HG03521 (cell line): ENCODE measurements around the gene SEC24C.
A peak's percentile ranks its signal among the peaks of the same experiment; 100 is the strongest.

ENCODE experiments used
- ATAC-seq: cut with Tn5 transposase; IDR thresholded peaks from one replicate; pipeline ENCODE4 v1.9.1; 2021; ENCODE audit warnings: mild to moderate bottlenecking, moderate library complexity; ENCODE audit not compliant: unreplicated experiment

SEC24C gene

DNA sequence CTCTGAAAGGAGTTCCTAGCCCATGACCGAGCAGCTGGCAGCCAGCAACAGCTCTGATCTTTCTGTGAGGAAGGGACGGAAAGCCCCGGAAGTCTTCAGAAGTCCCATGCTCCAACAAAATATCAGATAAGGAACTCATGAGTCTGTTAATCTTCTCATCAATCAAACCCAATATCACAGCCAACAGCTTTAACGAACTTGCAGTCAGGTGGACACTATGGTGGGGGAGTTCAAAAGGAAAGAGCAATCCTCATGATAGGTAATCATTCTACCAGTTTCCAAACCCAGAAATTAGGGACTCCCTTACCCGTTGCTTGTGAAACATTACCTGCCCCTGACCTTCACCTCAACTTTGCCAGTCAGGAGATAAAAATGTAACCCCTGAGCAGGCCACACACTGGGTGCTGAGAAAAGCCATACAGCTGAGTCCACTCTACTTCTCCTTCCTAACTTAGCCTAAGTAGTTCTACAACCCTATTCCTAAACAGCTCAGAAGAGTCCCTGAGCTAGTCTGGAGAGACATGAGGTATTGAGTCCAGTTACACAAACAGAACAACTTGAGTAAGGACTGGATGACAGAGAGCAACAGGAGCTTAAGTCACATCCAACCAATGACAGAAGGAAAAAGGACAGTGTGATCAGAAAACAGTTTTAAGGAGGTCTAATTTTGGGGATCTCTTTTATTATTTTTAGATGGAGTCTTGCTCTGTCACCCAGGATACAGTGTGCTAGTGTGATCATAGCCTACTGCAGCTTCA lies 65.1 kb downstream of the SEC24C start:
- no peak for ATAC-seq

DNA sequence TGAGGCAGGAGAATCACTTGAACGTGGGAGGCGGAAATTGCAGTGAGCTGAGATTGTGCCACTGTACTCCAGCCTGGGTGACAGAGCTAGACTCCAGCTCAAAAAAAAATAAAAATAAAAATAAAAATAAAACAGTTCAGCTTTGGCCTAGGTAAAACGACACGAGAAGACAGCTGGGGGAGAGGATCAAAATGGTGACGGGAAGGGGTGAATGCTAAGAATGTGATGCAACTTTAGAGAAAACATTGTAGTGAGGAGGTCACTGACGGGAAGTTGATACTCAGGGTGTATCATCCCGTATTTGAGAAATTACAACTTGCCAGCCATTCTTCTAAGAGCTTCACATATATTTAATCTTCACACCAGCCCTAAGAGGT lies 66.2 kb downstream of the SEC24C start:
- ATAC-seq, result no peak

DNA sequence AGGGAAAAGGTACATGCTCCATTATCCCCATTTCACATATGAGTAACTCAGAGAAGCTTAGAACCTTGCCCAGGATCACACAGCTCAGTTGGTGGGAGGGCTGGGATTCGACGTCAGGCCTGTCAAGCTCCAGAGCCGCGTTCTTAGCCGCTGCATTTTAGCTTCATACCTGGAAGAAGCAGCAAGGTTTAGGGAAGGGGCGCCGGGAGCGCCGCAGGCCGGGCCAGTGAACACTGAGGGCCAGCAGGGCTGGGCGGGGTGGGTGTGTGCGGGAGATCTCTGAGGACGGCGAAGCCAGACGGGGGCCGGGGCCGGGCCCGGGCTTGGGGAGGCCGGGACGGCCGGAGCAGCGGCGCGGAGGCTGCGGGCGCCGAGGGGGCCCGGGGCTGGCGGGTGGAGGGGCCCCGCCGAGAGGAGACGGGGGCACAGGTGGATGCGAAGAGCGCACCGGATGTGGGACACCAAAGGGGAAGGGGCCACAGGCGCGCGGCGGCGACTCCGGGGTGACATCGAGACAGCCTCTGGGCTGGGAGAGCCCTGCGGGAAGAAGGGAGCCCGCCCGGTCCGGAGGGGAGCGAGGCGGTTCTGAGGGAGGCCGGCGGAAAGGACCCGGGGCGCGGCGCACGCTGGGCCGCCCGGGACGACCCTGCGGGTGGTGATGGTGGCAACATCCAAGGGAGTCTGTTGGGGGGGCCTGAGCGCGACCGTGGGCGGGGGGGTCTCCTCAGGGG lies 66.7 kb downstream of the SEC24C start:
- ATAC-seq, result peak; percentile 21

DNA sequence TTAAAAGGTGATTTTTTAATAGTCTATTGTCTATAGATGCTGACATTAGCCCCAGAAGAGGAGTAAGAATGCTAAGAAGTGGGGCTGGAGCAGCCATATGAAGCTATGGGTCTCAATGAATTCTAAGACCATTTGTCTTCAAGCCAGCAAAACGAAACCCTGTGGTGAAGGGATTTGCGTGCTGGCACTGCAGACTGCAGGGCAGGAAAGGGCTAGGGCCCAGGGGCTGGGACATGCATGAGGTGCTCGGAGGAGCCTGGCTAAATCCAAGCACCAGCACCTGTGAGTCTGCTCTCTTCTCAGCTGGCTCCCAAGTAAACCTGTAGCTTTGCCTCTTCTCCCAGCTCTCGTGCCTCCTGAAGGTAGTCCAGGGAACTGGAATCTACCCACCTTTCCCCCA lies 68.5 kb downstream of the SEC24C start:
- ATAC-seq, result no peak

DNA sequence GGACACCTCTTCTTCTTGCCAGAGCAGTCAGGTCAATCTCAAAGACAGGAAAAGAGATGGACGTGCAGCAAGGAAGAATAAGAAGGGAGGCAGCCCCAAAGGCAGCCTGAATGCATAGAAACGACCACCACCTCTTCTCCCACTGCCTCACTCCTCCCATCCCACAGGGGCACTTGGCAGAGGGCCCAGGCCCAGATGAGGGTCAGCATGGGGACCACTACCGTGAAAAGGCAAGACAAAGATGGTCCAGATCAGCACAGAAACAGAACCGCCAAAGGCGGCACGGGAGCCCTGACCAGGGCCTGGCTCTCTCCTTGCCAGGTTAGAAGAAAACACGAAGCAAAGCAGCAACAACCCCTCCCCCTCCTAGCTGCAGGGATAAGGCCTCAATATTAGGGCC lies 69.2 kb downstream of the SEC24C start:
- ATAC-seq, result no peak

DNA sequence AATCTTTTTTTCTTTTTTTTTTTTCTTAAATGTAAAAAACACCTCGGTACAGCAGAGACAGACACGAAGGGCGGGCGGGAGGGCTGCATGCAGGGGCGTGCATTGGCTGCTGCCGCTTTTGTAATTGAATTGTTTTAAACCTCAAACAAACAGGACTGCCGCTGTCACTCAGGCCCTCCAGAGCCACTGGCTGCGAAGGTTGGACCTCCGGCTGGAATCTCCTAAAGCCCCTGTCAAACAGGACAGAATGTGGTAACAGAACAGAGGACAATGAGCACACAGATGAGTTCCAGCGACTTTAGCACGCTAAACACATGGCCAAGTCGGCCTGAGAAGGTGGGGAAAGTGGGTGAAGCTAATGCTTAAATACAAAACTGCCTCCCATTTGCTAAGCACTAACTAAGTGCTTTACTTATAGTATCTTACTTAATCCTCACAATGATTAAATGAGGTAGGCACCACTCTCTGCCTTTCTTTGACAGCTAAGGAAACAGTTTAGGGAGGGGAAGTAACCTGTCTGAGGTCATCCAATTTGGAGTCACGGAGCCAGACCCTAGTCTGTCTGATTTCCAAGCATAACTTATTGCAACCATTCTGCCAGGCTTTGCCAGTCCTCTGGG lies 70.2 kb downstream of the SEC24C start:
- no peak for ATAC-seq

- ATAC-seq, result no peak
These were observed 70.9 kb downstream of the SEC24C start for GRCh38 chr10:73814896-73815718.

DNA sequence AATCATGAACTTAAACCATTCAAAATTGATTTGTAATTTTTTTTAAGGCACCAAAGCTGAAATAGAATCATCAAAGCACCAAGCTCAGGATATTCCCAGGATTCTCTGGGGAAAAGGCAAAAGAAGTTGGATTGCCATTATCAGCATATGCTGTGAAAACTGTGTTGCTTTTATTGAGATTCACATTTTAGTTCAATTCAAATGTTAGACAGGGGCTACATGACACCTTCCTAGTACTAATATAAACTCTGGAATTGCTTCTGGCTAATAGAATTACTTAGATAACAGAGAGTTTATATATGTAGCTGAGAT lies 71.5 kb downstream of the SEC24C start:
- no peak for ATAC-seq

DNA sequence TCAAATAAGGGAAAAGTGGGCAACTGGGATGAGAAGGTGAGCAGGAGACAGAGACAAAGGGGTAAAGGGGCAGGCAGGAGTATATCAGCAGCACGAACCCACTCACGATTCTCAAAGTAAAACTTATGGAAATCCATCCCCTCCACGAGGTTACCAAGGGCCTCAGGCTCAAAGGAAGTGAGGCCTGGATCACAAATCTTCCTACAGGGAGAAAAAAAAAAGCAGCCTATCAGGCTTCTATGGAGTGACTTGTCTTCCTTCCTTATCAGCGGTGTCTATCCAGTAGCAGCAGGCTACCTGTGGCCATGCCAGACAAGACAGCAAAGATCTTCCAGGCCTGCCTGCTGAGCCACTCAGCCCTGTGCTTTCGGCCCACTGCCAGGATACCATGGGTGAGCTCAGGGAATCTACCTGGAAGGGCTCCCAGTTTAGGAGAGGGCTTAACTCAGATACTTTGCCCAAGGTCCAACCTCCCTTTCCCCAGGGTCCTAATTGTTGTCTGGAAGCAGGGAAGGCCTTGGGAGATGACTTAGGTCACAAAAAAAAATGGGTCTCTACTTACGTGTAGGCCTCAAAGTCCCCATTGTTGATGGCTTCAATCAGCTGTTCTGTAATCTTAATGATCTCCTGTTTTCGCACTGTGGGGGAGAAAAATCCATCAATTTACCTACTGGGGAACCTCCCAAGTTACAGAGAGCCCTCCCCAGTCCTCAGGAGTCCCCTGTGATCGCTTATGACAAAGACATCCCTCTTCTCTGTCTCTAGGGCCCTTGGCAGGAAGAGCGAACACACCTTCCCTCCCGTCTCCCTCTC lies 73.0 kb downstream of the SEC24C start:
- no peak for ATAC-seq

DNA sequence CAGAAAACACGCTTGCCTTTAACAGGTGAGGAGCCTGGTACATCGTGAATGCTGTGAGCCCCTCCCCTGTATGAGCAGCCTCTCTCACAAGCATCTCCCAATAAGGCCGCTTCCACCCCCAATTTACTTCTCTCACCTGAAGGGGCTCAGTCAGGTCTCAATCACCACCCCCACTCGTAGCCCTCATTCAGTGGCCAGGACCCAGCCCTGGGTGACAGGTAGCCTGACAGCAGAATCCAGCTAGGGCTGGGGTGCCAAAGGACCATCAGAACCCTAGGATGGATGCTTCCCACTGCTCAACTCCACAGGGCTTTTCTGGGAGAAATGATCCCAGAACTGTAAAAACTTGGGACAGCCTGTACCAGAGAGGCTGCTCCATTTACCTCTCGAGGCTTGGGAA lies 73.7 kb downstream of the SEC24C start:
- no peak for ATAC-seq

DNA sequence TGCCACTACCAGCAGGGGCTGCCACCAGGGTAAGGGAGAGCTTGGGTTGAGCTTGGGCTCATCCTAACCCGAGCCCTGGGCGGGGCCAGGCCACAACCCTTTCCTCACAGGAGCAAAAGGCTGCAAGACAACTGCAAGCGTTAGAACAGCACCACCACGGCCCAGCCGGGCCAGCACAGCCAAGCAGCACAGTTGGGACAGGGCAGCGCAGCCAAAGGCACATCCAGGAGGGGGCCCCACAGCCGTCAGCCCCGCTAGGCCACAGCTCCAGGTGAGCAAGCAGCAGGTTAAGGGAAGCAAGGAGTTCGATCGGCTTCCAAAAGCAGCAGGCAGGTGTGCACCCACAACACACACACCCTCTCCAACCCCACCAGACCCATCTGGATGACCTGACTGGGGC lies 74.2 kb downstream of the SEC24C start:
- ATAC-seq, result no peak

DNA sequence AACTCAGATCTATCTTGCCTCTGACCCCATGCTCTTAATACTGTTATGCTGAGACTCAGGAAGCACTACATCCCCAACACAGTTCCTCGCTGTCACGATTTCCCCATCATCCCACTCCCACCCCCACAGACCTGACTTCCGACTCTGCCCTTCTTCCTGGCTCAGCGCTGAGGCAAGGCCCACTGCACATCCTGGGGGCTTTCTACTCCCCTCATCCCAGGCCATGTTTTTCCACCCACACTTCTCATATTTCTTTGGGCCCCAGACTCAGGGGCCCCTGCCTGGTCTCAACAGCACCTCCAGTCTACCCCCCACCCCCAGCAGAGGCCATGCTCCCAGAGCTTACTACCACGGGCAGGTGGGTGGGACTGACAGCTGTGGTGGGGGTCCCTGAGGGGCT lies 74.9 kb downstream of the SEC24C start:
- ATAC-seq, result no peak

DNA sequence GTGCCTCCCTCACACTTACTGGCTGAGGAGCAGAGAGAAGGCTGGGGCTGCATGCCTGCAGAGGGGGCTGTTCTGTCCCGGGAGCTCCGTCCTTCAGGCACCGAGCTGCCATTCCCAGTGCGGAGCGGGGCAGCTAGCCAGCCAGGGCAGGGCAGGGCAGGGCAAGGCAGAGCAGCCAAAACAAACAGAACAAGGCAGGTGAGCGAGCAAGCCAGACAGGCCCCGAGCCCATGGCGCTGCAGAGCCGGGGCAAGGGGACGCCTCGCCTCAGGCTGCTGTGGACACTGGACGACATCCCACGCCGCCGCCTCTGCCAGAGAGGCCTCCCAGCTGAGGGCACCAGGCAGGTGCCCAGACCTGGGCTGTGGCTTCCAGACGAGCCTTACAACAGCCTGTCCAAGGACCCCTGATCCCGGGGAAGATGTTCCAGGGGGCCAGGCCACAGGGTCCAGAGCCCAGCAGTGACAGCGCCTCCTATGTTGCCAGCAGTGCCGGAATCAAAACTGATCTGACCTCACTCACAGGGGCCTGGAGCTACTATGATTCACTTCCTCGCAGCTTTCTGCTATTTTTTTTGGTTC lies 75.4 kb downstream of the SEC24C start:
- ATAC-seq, result no peak
